NCI-H2029 treated with DMSO at 0.1 percent for 48 hours (cell line): ENCODE results near the gene SHLD3.
"Not testable (repeated sequence)": the region's sequence is repeated elsewhere in the genome, so short reads cannot be mapped to it uniquely, and the experiment has no call there.

Experiments
- DNase-seq: peaks from one replicate; lab custom pipeline; 2025; lab: John Stamatoyannopoulos, UW

SHLD3 gene

GRCh38 chr5:65676056-65676455 is 51.2 kb downstream of the SHLD3 start:
- DNase-seq, result not testable (repeated sequence)
